KOPT-K1 (cell line): ENCODE data around the gene CDS1.
"Not testable (repeated sequence)": the region's sequence is repeated elsewhere in the genome, so short reads cannot be mapped to it uniquely, and the experiment has no call there.

Source experiments
- H3K27ac ChIP-seq: fragments of 200-600 bp; sonication (generic); 2 replicates; pipeline ENCODE4 v1.5.1; 2016; ENCODE audit warnings: antibody characterized with exemption, mild to moderate bottlenecking, low read depth, low read length; ENCODE audit not compliant: poor library complexity, severe bottlenecking
- H3K36me3 ChIP-seq: fragments of 200-600 bp; sonication (generic); 2 replicates; pipeline ENCODE4 v1.5.1; 2017; ENCODE audit warnings: antibody characterized with exemption, mild to moderate bottlenecking, low read length, moderate library complexity; ENCODE audit not compliant: insufficient read depth
- H3K9me3 ChIP-seq: fragments of 200-600 bp; sonication (generic); 2 replicates; pipeline ENCODE4 v1.5.1; 2017; ENCODE audit warnings: antibody characterized with exemption, low read length, mild to moderate bottlenecking; ENCODE audit not compliant: insufficient read depth, poor library complexity, severe bottlenecking

The CDS1 gene

DNA sequence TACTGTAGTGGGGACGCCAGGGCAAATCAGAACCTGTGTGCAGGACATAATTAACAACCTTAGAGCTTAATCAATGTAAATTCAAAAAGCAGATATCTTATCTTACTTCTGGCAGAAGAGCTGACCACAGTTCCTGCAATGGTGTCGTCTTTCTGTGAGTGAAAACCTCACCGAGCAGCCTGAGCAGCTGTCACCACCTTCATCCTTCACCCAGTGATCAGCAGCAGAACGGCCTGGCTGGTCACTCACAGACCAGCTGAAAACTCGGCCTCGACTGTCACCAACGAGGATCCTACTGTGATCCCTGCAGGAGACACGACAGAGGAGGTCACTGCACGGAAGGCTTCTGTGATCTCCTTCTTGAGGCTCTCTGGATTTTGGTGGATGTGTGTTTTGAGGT is 94.2 kb downstream of the CDS1 start:
- H3K36me3 ChIP-seq = no peaks in the 10 kb centered on the region
- no peak overlapping the region for H3K27ac ChIP-seq
- no peaks in the 10 kb centered on the region for H3K9me3 ChIP-seq

DNA sequence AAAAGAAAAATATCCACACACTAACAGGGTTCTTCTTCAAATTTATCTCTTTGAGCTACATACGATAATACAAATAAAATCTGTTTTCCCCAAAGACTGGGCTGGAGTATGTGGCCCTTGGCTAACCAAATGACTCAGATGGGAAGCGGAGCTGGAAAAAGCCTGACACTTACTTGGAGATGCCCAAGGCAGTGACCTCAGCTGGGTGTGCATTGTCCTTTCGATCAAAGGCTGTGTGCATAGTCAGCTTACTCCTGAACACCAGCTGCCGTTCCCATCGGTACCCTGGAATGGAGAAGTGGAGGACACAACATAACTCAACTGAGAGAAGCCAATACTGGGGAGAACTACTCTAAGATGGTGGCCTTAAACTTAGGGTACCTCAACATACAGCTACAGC is 95.1 kb downstream of the CDS1 start:
- no peak overlapping the region for H3K27ac ChIP-seq
- no peaks in the 10 kb centered on the region for H3K9me3 ChIP-seq
- H3K36me3 ChIP-seq = no peaks in the 10 kb centered on the region

DNA sequence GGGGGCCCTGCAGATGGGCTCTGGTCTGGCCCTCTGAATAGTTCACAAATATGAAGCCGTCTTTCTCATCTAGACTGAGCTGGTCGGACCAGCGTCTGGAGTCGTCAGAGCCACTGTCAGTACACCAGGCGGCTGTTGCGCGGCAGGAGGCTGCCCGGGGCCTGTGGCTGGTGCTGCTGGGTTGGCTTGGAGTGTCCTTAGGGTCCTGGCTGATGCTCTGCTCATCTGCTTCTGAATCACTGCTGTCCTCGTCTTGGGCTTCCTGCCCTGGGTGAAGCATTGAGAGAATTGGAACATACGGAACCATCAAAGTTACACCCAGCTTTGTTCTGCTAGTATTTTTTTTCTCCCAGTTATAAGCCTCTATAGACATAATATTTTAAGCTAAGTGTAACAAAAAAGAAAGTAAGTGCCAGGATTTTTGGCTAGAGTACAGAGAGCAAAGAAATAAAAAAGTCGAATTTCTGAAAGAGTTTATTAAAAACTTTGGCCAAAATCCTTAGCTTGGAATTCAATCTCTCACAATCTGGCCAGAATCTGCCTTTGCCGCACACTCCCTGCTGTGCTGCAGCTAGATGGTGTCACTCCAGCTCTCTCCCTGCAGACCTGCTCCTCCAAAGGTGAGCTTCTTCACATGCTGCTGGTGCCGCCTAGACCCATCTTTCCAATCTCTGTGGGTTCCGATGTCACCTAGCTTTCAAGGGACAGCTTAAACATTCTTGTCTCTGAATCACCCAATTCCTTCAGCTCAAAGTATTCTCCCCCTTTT is 96.2 kb downstream of the CDS1 start:
- no peaks in the 10 kb centered on the region for H3K36me3 ChIP-seq
- H3K27ac ChIP-seq = no peak overlapping the region
- no peaks in the 10 kb centered on the region for H3K9me3 ChIP-seq

DNA sequence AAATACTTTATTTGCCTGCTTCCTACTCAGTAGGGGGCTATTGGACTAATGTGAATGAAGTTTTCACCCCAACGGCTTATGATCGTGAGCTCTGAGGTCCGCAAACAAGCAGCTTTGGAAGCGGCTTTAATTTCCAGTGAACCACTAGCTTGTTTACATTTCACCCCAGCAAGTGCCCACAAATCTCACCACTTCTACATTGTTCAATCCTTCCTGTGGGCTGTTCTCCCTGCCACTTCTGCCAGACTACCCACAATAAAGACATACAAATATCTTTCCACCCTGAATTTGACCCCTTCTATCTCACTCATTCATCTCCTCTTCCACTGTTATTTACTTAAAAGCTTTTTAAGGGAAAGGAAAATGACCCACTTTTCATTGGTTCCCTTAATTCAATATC is 98.0 kb downstream of the CDS1 start:
- Histone ChIP-seq H3K36me3 (no peaks in the 10 kb centered on the region), H3K9me3 (no peaks in the 10 kb centered on the region)

DNA sequence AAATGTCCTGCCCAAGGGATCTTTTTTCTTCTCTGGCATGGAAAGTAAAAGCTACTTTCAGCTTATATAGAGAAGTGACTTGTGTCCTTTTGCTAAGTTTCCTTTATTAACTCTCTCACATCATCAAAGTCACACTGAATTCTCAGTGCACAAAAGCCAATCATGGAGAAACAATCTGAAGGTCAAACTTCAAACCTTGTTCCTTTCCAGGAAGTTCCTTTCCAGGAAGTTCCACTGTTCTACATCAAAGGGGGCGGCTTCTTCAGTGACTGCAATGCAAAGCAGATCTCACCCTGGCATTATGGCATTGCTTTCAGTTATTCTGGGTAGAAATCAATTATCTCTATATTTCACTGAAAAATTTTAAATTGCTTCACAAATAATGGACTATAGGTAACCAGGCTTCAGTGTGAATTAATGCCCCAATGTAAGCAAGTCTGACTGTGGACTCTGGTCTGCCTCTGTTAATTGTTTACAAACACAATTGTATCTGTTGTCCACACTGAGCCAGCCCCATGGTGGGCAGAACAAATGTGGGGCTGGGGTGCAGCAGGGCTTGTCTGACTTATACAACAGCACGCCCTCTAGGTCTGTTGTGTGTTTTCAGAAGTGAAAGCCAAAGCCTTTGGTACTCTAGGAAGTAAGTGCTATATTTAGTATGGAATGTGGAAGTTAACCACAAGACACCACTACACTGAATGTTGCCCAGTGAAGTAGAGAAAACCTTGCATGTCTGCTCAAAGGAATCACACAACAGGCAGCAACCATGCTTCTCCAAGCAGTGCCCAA is 98.8 kb downstream of the CDS1 start:
- H3K36me3 ChIP-seq = no peaks in the 10 kb centered on the region
- H3K27ac ChIP-seq = no peak overlapping the region
- H3K9me3 ChIP-seq = no peaks in the 10 kb centered on the region

More for the DNA sequence above, 98.0 kb downstream of the CDS1 start:
- H3K27ac ChIP-seq = no peak overlapping the region

DNA sequence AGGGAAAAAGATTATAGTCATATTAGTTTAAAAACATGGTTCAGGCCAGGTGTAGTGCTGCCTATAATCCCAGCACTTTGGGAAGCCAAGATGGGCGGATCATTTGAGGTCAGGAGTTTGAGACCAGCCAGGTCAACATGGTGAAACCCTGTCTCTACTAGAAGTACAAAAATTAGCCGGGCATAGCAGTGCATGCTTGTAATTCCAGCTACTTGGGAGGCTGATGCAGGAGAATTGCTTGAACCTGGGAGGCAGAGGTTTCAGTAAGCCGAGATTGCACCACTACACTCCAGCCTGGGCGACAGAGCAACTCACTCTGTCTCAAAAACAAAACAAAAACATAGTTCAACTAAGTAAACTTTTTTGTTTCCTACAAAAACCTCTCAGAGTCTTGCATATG is 99.7 kb downstream of the CDS1 start:
- not testable (repeated sequence) for H3K36me3 ChIP-seq, H3K27ac ChIP-seq, H3K9me3 ChIP-seq

DNA sequence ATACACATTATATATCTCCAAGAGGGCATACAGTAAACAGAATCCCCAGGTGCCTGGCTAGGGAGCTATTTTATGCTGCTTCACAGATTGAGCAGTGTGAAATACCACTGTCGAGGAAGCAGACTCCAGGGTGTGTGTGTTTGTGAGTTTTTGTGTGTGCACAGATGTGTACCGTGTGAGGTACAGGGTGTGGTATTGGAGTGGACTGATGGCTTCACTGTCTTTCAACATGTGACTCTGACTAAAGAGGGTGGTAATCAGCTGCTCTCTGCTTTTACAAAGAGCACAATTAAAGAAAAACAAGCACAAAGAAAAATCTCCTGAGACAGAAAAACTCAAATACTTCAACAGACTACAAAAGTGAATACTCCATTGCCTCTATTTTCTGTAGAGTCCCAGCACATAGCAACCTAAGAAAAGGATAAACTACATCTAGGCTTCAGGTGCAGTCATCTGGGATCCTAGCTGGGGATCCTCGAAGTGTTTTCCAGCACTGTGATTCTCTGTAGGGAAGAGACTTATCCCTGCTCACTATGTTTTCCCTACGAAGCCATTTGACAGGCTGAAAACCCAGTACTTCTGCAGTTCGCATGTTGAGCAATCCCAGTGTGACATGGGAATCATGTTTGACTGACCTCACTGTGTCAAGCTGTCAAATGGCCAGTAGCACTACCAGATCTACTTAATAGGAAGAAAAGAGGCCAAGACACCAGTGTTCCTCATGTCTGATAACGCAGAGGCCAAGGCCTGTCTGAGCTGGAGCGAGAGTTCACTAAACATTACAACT is 100.3 kb downstream of the CDS1 start:
- H3K36me3 ChIP-seq = no peaks in the 10 kb centered on the region

DNA sequence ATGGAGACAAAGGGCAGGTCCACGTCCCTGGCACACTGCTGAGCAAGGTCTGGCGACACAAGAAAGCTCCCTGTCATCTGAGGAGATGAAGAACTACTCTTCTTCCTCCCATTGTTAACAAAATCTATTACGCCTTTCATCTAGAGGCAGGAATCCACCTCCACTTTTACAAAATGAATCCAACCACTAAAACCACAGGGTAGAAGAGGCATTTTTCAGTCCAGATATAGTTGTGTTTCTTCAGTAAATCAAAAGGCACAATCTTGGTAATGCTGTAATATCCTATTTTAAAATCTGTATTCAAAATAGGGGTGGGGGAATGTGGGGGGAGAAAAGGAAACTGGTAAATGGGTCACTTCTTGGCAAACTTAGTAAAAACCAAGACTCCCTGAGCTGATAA is 101.4 kb downstream of the CDS1 start:
- Histone ChIP-seq H3K9me3 (no peaks in the 10 kb centered on the region), H3K36me3 (no peaks in the 10 kb centered on the region), H3K27ac (no peak overlapping the region)

More for the DNA sequence above, 100.3 kb downstream of the CDS1 start:
- no peak overlapping the region for H3K27ac ChIP-seq
- H3K9me3 ChIP-seq = no peaks in the 10 kb centered on the region

DNA sequence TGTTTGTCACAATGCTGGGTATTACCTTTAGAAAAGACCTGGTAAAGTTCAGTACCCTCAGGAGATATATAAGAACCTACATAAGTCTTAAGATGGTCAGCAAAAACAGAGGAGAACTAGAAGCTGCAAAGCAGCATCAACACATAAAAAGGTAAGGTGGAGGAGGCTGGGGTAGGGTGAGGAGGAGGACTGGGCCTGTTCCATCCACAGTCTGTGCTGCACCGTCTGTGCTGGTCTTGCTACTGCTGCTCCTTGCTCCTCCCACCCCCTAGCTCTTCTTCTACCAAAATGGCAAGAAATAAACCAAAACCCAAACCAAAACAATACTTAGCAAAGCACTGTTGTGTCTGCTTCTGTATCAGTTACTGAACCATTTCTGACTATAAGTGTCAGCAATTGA is 102.2 kb downstream of the CDS1 start:
- Histone ChIP-seq H3K27ac (no peak overlapping the region), H3K36me3 (no peaks in the 10 kb centered on the region), H3K9me3 (no peaks in the 10 kb centered on the region)

DNA sequence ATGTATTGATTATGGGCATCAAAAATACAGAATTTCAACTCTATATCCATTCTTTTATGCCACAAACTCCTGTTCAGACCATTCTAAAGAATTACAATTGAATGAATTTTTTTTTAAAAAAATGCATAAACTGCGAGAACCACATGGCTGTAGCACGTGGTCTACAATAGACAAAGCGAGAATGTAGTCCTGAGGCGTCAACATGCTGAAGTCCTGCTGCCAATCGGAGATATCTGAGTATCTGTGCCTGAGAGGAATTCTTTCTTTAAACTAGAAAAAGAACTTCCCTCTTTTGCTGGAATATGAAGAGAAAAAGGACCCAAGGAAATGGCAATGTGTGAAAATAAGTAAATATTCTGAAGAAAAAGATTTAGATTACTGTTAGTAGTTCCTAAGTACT is 105.7 kb downstream of the CDS1 start:
- Histone ChIP-seq H3K9me3 (no peaks in the 10 kb centered on the region), H3K36me3 (no peaks in the 10 kb centered on the region), H3K27ac (no peak overlapping the region)

DNA sequence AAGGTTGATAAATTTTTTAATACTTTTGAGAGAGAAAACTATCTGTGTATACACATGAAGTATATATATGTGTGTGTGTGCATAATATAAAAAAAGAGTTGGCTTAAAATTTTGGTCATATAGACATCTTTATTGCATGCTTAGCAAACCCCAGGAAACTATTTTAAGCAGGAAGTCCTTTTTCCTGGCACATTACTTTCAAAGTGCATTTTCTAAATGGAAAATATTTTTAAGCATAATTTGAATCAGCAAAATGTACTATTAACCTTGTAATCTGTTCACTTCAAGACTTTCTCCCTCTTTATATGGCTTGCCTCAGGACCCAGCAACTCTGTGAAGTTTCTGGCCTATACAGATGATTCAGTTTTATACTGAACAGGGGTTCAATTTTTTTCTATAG is 106.3 kb downstream of the CDS1 start:
- H3K9me3 ChIP-seq = no peaks in the 10 kb centered on the region
- H3K36me3 ChIP-seq = no peaks in the 10 kb centered on the region
- no peak overlapping the region for H3K27ac ChIP-seq

DNA sequence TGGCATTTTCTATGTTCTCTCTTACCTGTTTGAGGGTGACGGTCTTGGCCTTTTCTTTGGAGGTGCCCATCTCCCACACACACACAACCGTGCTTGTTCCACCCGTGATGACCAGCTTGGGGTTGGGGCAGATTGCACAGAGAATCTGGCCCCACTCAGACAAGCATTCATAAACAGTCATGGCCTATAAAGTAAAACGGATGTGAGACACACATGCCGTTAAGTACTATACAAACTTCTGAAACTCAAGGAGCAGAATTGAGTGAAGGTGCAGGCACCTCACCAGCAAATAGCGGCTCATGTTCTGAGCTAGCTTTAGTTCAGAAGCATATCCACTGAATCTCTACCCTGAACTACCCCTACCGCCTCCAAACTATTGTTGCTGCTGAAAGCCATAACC is 107.6 kb downstream of the CDS1 start:
- Histone ChIP-seq H3K36me3 (no peaks in the 10 kb centered on the region), H3K27ac (no peak overlapping the region)

DNA sequence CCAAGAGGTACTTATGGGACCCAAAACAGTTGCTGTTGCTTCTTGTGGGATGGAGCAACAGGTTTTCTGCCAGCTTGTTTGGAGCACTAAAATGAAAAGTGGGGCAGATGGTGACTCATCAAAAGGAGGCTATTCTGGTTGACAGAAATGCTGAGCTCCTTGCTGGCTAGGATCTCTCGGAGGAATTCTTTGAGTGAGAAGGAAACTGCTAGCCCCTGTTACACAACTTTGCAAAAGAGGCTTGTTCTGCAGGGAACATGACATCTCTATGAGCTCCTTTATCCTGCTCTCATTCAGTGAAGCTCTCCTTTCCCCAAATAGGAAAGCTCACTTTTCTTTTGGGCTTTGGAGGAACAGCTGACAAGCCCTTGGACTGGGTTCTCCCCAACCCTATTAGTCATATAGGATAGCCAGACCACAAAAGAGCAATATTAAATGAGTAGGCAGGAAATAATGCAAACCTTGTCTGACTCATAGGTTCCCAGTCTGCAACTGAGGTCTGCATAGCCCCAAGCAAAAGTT is 108.3 kb downstream of the CDS1 start:
- Histone ChIP-seq H3K27ac (no peak overlapping the region), H3K36me3 (no peaks in the 10 kb centered on the region), H3K9me3 (no peaks in the 10 kb centered on the region)

More for the DNA sequence above, 107.6 kb downstream of the CDS1 start:
- no peaks in the 10 kb centered on the region for H3K9me3 ChIP-seq

DNA sequence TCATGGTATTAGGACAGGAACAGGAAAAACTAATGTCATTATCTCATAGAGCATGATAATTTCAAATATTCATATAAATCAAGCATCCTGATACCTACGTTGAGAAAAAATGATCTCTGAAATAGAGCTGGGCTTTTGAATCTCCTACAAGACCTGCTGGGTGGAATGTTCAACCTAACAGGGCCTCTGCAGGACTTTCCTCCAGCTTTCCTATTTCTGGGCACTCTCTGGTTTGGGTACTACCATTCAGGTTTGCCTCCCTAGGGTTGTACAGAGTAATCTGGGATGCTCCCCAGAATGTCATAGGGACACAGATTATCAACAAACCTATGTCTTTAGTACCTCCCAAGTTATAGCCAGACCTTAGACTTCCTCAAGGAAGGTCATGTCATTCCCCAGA is 108.9 kb downstream of the CDS1 start:
- no peak overlapping the region for H3K27ac ChIP-seq
- no peaks in the 10 kb centered on the region for H3K36me3 ChIP-seq
- H3K9me3 ChIP-seq = no peaks in the 10 kb centered on the region

DNA sequence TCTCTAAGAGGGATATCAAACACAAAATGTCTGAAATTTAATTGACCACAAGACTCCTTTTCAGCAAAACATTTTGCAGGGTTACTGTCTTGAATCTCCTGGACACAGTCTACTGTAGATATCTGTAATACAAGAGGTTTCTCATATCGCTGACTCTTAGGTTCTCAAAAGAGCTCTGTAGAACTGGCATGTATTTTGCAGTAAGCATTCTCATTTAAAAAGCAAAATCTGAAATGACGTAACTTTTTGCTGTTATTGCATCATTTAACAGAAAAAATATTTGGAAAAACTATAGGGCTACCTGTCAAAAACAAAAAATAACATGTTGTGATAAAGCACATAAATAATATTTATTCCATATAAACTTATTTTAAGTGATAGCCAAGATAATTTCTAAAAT is 114.2 kb downstream of the CDS1 start:
- no peaks in the 10 kb centered on the region for H3K9me3 ChIP-seq
- no peak overlapping the region for H3K27ac ChIP-seq
- H3K36me3 ChIP-seq = no peaks in the 10 kb centered on the region
